Measurements from ENCODE around the gene GNB1.
"Not testable (repeated sequence)": the region's sequence is repeated elsewhere in the genome, so short reads cannot be mapped to it uniquely, and the experiment has no call there.

The GNB1 gene

GRCh38 chr1:1758692-1759455 lies 132.0 kb downstream of the GNB1 start:
- DNase-seq = no peak

GRCh38 chr1:1758059-1758621 lies 132.7 kb downstream of the GNB1 start:
- no peak for DNase-seq

GRCh38 chr1:1757422-1758058 lies 133.3 kb downstream of the GNB1 start:
- DNase-seq = no peak

GRCh38 chr1:1756661-1757421 lies 134.0 kb downstream of the GNB1 start:
- no peak for DNase-seq

- no peak for DNase-seq
Measured at GRCh38 chr1:1755852-1756251, 135.0 kb downstream of the GNB1 start.

GRCh38 chr1:1755426-1755825 lies 135.5 kb downstream of the GNB1 start:
- DNase-seq = no peak

GRCh38 chr1:1754051-1754815 lies 136.7 kb downstream of the GNB1 start:
- DNase-seq = no peak

- no peak for DNase-seq
Measured at GRCh38 chr1:1753607-1754005, 137.3 kb downstream of the GNB1 start.

- no peak for DNase-seq
Measured at GRCh38 chr1:1752636-1753606, 138.0 kb downstream of the GNB1 start.

- no peak for DNase-seq
Measured at GRCh38 chr1:1752190-1752589, 138.7 kb downstream of the GNB1 start.

- DNase-seq = not testable (repeated sequence)
Measured at GRCh38 chr1:1749941-1750340, 140.9 kb downstream of the GNB1 start.

- no peak for DNase-seq
Measured at GRCh38 chr1:1748686-1749321, 142.1 kb downstream of the GNB1 start.

GRCh38 chr1:1746566-1746909 lies 144.3 kb downstream of the GNB1 start:
- DNase-seq = not testable (repeated sequence)

- DNase-seq = peak in 1 of 2 experiments; percentile 35
Measured at GRCh38 chr1:1745651-1746565, 145.0 kb downstream of the GNB1 start.

GRCh38 chr1:1742529-1742928 lies 148.4 kb downstream of the GNB1 start:
- not testable (repeated sequence) for DNase-seq

- DNase-seq = not testable (repeated sequence)
Measured at GRCh38 chr1:1741013-1741412, 149.9 kb downstream of the GNB1 start.

- not testable (repeated sequence) for DNase-seq
Measured at GRCh38 chr1:1738799-1739337, 152.0 kb downstream of the GNB1 start.

- not testable (repeated sequence) for DNase-seq
Measured at GRCh38 chr1:1737675-1738590, 153.0 kb downstream of the GNB1 start.
